H1 (cell line): ENCODE measurements around the gene TLE3.

ENCODE experiments used
- EP300 ChIP-seq, 2 experiments: IDR thresholded peaks; 1 replicate in 1 of 2; 2 replicates in 1 of 2; pipeline ENCODE4 v1.6.1; 2011 to 2012; ENCODE audit warnings: low read depth in 2 of 2, low read length in 2 of 2, mild to moderate bottlenecking in 2 of 2, borderline replicate concordance in 1 of 2, inconsistent platforms in 1 of 2, moderate library complexity in 1 of 2
- RFX5 ChIP-seq: IDR thresholded peaks from 2 replicates; pipeline ENCODE4 v1.6.1; 2011; ENCODE audit warnings: low read depth, low read length, improper control_type of control experiment, borderline replicate concordance

- TF ChIP-seq RFX5 (no peak), EP300 (IDR thresholded peaks at IDR 0.05; ENCODE audit: borderline replicate concordance in 1 of 2, low read depth in 2 of 2, low read length in 2 of 2) (no peak)
Observed at GRCh38 chr15:70125605-70126004, 27.9 kb upstream of the TLE3 start.
